Subcutaneous adipose tissue (tissue), 4 donors: ENCODE measurements around the gene PDGFB. TPM values are rescaled to one million over a fixed set of nuclear protein-coding genes. Genes with fewer than 3 reads are reported as not detected.

Experiments
- total RNA-seq, 4 donors: library from RNA; depleted of rRNA; stranded (reverse); fragments of >200 nt; gene quantifications; one replicate each; pipeline ENCODE4 v1.1.0, GENCODE V29; 2016
- TF ChIP-seq, protein P1 (sequence below): fragments of 450-650 bp; IDR thresholded peaks from one replicate; pipeline ENCODE4 v1.5.1; 2016; ENCODE audit warnings: low read depth, mild to moderate bottlenecking, control low read depth, antibody characterized with exemption, moderate library complexity

PDGFB gene
- total RNA-seq, 4 donors from 2014 or later, result 5.8 to 41.3 (median 8.4) TPM

GRCh38 chr22:39204216-39204615 lies 40.6 kb downstream of the PDGFB start:
- TF ChIP-seq, protein P1, sequence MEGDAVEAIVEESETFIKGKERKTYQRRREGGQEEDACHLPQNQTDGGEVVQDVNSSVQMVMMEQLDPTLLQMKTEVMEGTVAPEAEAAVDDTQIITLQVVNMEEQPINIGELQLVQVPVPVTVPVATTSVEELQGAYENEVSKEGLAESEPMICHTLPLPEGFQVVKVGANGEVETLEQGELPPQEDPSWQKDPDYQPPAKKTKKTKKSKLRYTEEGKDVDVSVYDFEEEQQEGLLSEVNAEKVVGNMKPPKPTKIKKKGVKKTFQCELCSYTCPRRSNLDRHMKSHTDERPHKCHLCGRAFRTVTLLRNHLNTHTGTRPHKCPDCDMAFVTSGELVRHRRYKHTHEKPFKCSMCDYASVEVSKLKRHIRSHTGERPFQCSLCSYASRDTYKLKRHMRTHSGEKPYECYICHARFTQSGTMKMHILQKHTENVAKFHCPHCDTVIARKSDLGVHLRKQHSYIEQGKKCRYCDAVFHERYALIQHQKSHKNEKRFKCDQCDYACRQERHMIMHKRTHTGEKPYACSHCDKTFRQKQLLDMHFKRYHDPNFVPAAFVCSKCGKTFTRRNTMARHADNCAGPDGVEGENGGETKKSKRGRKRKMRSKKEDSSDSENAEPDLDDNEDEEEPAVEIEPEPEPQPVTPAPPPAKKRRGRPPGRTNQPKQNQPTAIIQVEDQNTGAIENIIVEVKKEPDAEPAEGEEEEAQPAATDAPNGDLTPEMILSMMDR, result no peak

DNA sequence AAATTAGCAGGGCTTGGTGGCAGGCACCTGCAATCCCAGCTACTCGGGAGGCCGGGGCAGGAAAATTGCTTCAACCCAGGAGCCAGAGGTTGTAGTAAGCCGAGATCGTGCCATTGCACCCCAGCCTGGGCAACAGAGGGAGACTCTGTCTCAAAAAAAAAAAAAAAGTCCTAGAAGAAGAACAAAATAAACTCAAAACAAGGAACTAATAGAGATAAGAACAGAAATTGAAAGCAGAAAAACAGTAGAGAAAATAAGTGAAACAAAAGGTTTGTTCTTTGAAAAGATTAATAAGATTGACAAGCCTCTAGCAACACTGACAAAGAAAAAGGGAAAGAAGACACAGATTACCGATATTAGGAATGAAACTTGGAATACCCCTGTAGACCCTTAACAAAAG lies 47.2 kb downstream of the PDGFB start:
- TF ChIP-seq, protein P1, result no peak

DNA sequence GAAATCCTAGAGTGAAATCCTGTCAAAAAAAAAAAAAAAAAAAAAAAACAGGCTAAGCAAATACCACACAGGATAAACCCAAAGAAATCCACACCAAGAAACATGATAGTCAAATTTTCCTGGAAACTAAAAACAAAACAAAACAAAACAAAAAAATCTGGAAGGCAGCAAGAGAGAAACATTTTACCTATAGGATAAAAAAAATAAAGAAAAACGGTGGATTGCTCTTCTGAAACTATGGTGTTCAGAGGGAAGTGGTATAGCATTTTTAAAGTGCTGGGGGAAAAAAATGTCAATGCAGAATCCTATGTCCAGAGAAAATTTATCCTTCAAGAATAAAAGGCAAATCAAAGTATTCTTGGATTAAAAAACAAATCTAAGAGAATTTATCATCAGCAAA lies 50.7 kb downstream of the PDGFB start:
- TF ChIP-seq, protein P1, result no peak

DNA sequence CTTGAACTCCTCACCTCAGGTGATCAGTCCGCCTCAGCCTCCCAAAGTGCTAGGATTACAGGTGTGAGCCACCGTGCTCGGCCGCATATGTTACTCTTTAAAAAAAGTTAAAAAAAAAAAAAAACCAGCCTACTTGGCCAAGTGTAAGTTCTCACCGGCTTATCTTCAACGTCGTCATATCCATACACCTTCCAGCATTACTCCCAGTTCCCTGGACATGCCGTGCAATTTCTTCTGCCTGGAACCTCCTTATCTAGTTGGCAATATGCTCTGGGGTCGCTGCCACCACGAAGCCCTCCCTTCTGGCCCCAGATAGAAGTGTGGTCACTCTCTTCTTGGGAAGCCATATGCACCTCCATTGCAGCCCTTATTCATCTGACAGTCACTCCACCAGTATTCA lies 56.0 kb downstream of the PDGFB start:
- TF ChIP-seq, protein P1, result no peak

GRCh38 chr22:39185601-39186012 lies 59.2 kb downstream of the PDGFB start:
- TF ChIP-seq, protein P1, result no peak

- TF ChIP-seq, protein P1, result no peak
These were observed 59.9 kb downstream of the PDGFB start for GRCh38 chr22:39184586-39185577.

- TF ChIP-seq, protein P1, result no peak
These were observed 60.7 kb downstream of the PDGFB start for GRCh38 chr22:39183991-39184585.
